Uterus (tissue), 4 donors: Measurements from ENCODE around the gene CCN2. TPM values are rescaled to one million over a fixed set of nuclear protein-coding genes. Genes with fewer than 3 reads are reported as not detected.

Experiments used
- DNase-seq, 2 donors: peaks; one replicate each; pipeline ENCODE4 v3.0.0-alpha.2; 2019 to 2020
- H3K27ac ChIP-seq, 2 donors: fragments of 200-600 bp; sonication (generic); 1 replicate in 1 of 2; 2 replicates in 1 of 2; pipeline ENCODE4 v1.5.1; 2016 to 2018
- H3K27me3 ChIP-seq, 2 donors: fragments of 200-600 bp; sonication (generic); one replicate each; pipeline ENCODE4 v1.5.1; 2018 to 2019; ENCODE audit warnings: control low read depth in 1 of 2
- H3K36me3 ChIP-seq, 2 donors: fragments of 200-600 bp; sonication (generic); one replicate each; pipeline ENCODE4 v1.5.1; 2019; ENCODE audit warnings: control low read depth in 1 of 2
- H3K4me1 ChIP-seq, 2 donors: fragments of 200-600 bp; sonication (generic); one replicate each; pipeline ENCODE4 v1.5.1; 2018 to 2019; ENCODE audit warnings: control low read depth in 1 of 2
- H3K4me3 ChIP-seq, 2 donors: fragments of 200-600 bp; sonication (generic); 1 replicate in 1 of 2; 2 replicates in 1 of 2; pipeline ENCODE4 v1.5.1; 2018 to 2019; ENCODE audit warnings: mild to moderate bottlenecking in 1 of 2
- H3K9me3 ChIP-seq, 2 donors: fragments of 200-600 bp; sonication (generic); one replicate each; pipeline ENCODE4 v1.5.1; 2019; ENCODE audit warnings: control low read depth in 1 of 2
- POLR2A ChIP-seq, 2 donors: fragments of 450-650 bp; IDR thresholded peaks; one replicate each; pipeline ENCODE4 v1.6.1; 2016; ENCODE audit warnings: antibody characterized with exemption in 2 of 2, mild to moderate bottlenecking in 1 of 2, moderate library complexity in 1 of 2
- intact Hi-C: fragments of 100-400 bp; cut with DNase I; formaldehyde crosslinking; loops from one replicate; pipeline ENCODE4 v1.15.1; 2023; ENCODE audit warnings: low total_unique reads
- total RNA-seq, 4 donors: library from RNA; depleted of rRNA in 3 of 4; stranded (reverse); fragments of >200 nt in 3 of 4; gene quantifications; one replicate each; pipeline versions ENCODE4 v1.1.0 to v1.2.4, GENCODE V29; 2014 to 2023
- TF ChIP-seq, protein P1 (sequence below), 4 experiments: fragments of 200-600 bp in 2 of 4; fragments of 450-650 bp in 2 of 4; sonication (generic) in 2 of 4; IDR thresholded peaks; one replicate each; pipeline ENCODE4 v1.5.1; 2016 to 2019; ENCODE audit warnings: antibody characterized with exemption in 4 of 4, mild to moderate bottlenecking in 2 of 4, moderate library complexity in 1 of 4
- donor health status: DM: yes; HTN: yes; CAD: no.

The CCN2 gene
- total RNA-seq, 4 donors from 2014 or later, result 104 to 254 (median 202) TPM

DNA sequence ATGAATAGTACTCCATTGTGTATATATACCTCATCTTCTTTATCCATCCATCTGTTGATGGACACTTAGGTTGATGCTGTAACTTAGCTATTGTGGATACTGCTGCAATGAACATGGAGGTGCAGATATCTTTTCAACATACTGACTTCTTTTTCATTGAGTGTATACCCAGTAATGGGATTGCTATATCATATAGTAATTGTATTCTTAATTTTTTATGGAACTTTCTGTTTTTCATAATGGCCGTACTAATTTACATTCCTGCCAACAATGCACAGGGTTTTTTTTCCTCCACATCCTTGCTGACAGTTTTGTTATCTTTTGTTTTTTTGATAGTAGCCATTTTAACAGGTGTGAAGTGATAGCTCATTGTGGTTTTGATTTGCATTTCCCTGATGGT, 5.2 kb downstream of the CCN2 start:
- no peak for DNase-seq
- Histone ChIP-seq H3K4me3 (no peak overlapping the region), H3K27me3 (no peaks in the 10 kb centered on the region), H3K27ac (peak overlapping the region; percentile 99), H3K36me3 (no peaks in the 10 kb centered on the region), H3K9me3 (no peaks in the 10 kb centered on the region), H3K4me1 (no peaks in the 10 kb centered on the region)
- TF ChIP-seq, protein P1, sequence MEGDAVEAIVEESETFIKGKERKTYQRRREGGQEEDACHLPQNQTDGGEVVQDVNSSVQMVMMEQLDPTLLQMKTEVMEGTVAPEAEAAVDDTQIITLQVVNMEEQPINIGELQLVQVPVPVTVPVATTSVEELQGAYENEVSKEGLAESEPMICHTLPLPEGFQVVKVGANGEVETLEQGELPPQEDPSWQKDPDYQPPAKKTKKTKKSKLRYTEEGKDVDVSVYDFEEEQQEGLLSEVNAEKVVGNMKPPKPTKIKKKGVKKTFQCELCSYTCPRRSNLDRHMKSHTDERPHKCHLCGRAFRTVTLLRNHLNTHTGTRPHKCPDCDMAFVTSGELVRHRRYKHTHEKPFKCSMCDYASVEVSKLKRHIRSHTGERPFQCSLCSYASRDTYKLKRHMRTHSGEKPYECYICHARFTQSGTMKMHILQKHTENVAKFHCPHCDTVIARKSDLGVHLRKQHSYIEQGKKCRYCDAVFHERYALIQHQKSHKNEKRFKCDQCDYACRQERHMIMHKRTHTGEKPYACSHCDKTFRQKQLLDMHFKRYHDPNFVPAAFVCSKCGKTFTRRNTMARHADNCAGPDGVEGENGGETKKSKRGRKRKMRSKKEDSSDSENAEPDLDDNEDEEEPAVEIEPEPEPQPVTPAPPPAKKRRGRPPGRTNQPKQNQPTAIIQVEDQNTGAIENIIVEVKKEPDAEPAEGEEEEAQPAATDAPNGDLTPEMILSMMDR (IDR thresholded peaks at IDR 0.05), result no peak
- TF ChIP-seq POLR2A (IDR thresholded peaks at IDR 0.05), result no peak
- intact Hi-C loops, result no loop called here

DNA sequence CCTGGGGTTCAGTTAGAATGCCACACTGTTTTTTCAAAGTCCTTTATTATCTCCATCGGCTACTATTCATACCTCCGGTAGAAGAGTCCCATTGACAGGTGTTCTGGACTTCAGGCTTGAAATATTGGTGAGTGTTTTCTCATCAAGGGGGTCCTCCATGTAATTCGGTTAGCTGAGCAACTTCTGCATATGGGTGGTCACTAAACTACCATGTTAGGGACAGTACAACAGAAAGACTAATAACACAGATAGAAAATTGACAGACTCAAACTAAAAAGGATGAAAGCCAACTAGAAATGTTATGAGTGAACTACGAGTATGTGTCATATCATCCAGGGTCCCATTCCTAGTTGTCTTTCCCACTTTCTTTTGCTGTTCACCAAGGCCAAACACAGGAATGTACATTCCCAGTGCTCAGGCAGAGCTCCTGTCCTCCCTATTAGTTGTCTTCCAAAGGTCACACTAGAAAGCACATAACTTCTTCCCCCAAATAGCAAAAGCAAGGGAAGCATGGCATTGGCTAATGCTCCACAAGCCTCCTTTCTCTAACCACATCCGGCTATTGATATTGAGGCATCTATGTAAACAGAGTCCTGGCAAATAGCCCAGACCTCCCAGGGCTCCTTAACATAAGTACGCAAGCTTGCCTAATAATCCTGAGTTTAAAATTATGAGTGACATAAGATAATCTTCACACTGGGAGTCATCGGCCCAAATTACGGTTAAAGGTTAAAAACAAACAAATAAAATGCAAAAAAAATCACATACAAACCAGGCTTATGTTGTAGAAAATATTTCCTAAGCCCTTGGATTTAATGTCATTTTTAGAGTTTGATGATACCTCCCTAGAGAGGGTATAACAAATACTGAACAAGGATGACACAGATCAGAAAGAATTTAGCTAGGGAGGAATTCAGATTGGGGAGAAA, 13.2 kb downstream of the CCN2 start:
- Histone ChIP-seq H3K36me3 (no peaks in the 10 kb centered on the region), H3K4me1 (no peaks in the 10 kb centered on the region), H3K4me3 (no peak overlapping the region), H3K9me3 (no peaks in the 10 kb centered on the region), H3K27me3 (no peaks in the 10 kb centered on the region), H3K27ac (peak overlapping the region; percentile 64 to 75)
- no peak for TF ChIP-seq POLR2A (IDR thresholded peaks at IDR 0.05)
- TF ChIP-seq, protein P1 (IDR thresholded peaks at IDR 0.05), result no peak
- intact Hi-C loops, result no loop called here
- peak; percentile 21 to 35 for DNase-seq

DNA sequence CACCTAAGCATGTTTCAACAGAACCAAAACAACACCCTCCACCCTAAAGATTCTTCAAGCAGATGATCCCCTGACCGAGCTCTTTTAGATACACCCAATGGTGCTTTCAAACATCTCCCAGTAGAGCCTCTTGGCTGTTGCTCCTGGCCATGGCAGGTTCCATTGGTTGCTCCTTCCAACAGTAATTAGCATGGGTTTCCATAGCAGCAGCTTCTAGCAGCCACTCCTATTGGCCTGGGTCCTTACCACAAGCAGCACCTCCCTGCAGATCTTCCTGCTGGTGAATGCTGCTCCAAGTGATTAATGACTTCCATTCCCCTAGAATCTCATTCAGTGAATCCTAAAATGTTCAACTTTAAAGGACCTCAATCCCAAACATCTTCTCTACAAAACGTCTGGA, 13.9 kb downstream of the CCN2 start:
- intact Hi-C loops, result no loop called here
- Histone ChIP-seq H3K36me3 (no peaks in the 10 kb centered on the region), H3K4me1 (no peaks in the 10 kb centered on the region), H3K4me3 (no peak overlapping the region), H3K9me3 (no peaks in the 10 kb centered on the region), H3K27me3 (no peaks in the 10 kb centered on the region), H3K27ac (peak overlapping the region; percentile 64 to 75)
- DNase-seq, result peak in 1 of 2 donors; percentile 30
- no peak for TF ChIP-seq POLR2A (IDR thresholded peaks at IDR 0.05)
- TF ChIP-seq, protein P1 (IDR thresholded peaks at IDR 0.05), result no peak

DNA sequence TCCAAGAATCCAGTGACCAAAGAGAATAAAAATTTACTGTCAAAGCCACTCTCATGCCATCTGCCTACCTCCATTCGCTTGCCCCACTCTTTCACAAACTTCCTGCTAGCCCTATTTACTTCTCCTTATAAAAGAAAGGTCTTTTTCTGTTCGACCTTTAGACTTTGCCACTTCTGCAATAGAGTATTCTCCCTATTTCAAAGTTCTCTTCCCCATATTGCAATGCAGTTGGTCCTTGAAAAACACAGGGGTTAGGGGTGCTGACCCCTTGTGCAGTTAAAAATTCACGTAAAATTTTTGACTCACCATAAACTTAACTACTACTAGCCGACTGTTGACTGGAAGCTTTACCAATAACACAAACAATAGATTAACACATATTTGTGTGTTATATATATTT, 15.0 kb downstream of the CCN2 start:
- no peaks in the 10 kb centered on the region for H3K9me3 ChIP-seq
- TF ChIP-seq, protein P1 (IDR thresholded peaks at IDR 0.05), result no peak
- no peak for TF ChIP-seq POLR2A (IDR thresholded peaks at IDR 0.05)
- H3K27me3 ChIP-seq, result no peaks in the 10 kb centered on the region
- no peaks in the 10 kb centered on the region for H3K36me3 ChIP-seq
- no peak for DNase-seq
- no peaks in the 10 kb centered on the region for H3K4me1 ChIP-seq
- H3K4me3 ChIP-seq, result no peak overlapping the region
- no peak overlapping the region for H3K27ac ChIP-seq
- intact Hi-C loops, result no loop called here

DNA sequence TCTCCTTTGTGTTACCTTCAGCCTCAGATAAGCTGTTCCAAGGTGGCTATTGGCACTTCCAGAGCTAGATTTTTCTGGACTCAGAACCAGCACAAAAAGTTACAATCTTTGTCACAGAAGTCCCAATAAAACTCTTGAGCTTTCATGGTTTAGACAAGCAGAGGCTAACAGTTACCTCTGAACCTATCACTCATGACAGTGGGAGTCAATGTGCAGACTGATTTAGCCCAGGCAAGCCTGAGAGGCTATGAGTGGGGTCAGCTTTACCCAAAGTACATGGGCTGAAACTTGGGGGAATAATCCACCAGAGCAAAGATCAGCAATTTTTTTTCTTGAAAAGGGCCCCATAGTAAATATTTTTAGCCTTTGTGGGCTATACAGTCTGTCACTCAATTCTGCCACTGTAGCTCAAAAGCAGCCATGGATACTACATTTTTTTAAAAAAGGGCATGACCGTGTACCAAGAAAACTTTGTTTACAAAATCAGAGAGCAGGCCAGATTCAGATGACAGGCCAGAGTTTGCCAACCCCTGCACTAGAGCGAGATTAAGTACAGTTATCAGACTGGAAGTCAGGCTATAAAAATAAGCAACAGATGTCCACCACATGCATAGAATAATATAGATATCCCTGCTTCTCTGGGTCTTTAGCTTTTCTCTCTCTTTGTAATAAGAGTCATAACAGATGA, 20.0 kb downstream of the CCN2 start:
- intact Hi-C loops, result no loop called here
- DNase-seq, result no peak
- Histone ChIP-seq H3K4me1 (no peaks in the 10 kb centered on the region), H3K27ac (no peak overlapping the region), H3K27me3 (no peaks in the 10 kb centered on the region), H3K9me3 (no peaks in the 10 kb centered on the region), H3K36me3 (no peaks in the 10 kb centered on the region), H3K4me3 (no peak overlapping the region)
- TF ChIP-seq, protein P1 (IDR thresholded peaks at IDR 0.05), result no peak
- TF ChIP-seq POLR2A (IDR thresholded peaks at IDR 0.05), result no peak
